Left cardiac atrium (tissue), 4 donors: Measurements from ENCODE around the gene PTPRA. TPM values are rescaled to one million over a fixed set of nuclear protein-coding genes. Genes with fewer than 3 reads are reported as not detected.

ENCODE experiments used
- ATAC-seq, 2 donors: fragments of 200-7000 bp; cut with Tn5 transposase; one replicate each; pipeline ENCODE4 v1.9.1; 2020; ENCODE audit warnings: mild to moderate bottlenecking in 2 of 2, moderate library complexity in 2 of 2
- DNase-seq: peaks from one replicate; pipeline ENCODE4 v3.0.0-alpha.2; 2020
- intact Hi-C, 2 donors: fragments of 100-400 bp; cut with DNase I; formaldehyde crosslinking; loops; one replicate each; pipeline versions ENCODE4 v1.14.1 to v1.15.1; 2022 to 2023
- total RNA-seq, 2 donors: library from RNA; stranded (reverse); fragmentation: NEBNext Ultra II Directional; extraction: Animal tissue kit (Norgen Biotek cat#: 25700); gene quantifications; one replicate each; pipeline ENCODE4 v1.2.1, GENCODE V29; 2021
- donor health status: DM: no; HTN: yes; CAD: no.
- donor health status: DM: no; HTN: yes; CAD: no; lungs with severe emphysema.
- donor health status: DM: yes; HTN: yes; CAD: no.
- donor health status: Dilated cardiomyopathy.

Gene PTPRA
- total RNA-seq, 2 donors from 2014 or later = 35.4 to 38.6 TPM

DNA sequence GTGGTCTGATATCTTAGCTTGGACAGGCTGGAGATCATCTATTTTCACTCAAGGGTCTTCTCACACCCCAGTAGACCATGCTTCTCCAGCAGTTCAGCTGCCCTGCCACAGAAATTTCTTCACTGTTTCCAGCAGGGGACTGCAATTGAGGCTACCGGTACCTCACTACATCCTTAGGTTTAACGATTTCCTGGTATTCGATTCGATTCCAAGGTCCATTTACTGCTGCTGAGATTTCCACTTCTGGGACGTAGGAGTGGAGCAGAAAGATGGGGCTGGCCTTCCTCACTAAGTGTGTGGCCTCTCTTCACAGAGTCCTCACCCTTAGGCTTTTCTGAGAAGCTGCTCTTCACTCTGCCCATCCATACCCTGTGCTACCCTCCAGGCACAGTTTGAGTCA, 26.6 kb upstream of the PTPRA start:
- DNase-seq (no peak), ATAC-seq (no peak)
- intact Hi-C loops = no loop called here

DNA sequence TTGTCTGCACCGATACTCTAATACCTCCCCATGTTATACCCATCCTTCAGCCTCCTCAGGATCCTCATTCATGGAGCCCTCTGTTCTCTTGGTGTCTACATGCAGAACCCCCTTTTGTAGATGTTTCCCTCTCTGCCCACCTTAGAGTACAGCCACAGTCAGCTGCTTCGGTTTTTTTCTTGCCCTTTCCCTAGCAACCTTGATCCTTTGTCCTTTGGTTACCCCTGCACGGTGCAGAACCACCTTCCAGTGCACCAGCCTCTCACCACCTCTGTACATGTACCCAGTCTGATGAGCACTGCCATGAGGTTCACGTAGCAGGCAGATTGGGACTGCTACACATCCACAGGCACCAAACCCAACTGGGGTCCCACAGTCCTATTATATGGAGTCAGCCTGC, 25.5 kb upstream of the PTPRA start:
- DNase-seq = no peak
- intact Hi-C loops = no loop called here
- no peak for ATAC-seq

DNA sequence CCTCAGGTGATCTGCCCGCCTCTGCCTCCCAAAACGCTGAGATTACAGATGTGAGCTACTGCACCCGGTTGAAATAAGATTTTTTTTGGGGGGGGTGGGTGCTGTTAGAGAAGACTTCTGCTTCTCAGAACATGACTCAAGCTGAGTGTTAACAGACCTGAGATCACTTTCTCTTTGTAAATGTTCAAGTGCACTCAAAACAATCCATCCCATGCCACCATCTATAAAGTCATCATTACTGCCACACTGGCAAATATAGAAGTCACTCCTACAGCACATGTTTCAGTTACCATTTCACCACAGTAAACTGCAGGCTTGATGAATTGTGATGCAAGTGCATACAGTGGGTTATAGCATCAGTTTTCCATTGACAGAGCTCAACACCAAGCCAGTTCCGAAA, 23.8 kb upstream of the PTPRA start:
- no peak for DNase-seq
- ATAC-seq = no peak
- intact Hi-C loops = no loop called here

DNA sequence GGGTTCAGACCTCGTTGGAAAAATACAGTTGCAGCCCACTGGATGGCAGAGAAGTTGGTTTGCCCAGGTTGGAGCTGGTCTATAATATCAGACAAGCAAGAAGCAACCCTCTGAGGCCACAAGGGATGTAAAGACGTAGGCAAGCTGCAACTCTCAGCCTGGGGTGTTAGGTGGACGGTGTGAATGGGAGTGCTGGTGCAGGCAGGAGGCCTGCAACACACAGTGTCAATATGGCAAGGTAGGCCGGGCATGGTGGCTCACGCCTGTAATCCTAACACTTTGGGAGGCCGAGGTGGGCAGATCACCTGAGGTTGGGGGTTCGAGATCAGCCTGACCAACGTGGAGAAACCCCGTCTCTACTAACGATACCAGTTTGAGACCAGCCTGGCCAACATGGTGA, 22.2 kb upstream of the PTPRA start:
- no peak for DNase-seq
- no peak for ATAC-seq
- intact Hi-C loops = loop anchor here in 1 of 2 donors (10.0 kb wide), 1 partner anchor 86 kb away; no protein-coding TSS in a partner anchor

DNA sequence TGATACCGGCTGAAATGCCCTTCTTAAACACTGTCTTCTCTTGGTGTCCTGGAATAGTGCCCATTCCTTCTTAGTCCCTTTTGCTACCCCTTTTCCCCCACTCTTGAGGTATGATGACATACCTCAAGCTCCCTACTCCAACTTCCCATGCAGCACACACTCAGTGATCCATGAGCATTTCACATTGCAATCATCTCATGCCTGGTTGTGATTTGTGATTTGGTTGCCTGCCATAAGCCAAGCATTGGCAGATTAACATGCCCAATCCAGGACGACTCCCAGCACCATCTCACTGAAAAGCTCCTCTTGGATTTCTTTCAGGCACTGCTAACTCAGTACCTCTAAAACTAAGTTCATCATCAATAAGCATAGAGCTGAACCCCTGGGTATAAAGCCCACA, 14.7 kb upstream of the PTPRA start:
- DNase-seq (no peak), ATAC-seq (no peak)
- intact Hi-C loops = loop anchor here in 1 of 2 donors (10.0 kb wide), 1 partner anchor 94 kb away; no protein-coding TSS in a partner anchor

DNA sequence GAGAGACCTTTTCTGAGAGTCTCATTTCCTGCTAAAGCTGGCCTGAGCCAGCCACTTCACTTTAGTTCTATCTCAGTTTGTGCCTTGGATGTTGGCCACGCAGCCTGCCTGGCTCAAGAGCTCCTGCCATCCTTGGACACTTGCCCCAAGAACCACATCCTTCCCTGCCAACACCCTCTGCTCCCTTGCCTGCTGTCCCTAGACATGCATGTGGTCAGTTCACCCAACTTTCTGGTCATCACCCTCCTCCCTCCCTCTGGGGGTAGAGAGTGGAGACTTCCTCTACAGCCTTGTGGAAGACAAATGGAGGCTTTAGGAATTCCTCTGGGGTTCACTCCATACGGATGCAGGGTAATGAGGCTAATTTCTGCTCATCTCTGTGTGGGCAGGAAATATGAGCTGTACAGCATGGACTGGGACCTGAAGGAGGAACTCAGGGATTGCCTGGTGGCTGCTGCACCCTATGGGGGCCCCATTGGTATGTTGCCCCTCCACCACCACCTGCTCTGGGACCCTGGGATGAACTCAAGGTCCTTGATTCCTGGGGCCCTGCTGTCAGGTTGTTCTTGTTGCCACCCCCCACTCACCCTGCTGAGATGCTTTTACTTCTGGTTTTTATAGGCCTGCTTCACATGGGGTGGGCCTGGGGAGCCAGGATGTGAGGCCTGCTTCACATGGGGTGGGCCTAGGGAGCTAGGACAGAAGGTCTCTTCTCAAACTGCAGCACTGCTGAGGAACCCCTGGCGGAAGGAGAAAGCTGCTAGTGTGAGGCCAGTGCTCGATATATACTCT, 13.8 kb upstream of the PTPRA start:
- no peak for DNase-seq
- intact Hi-C loops = loop anchor here in 1 of 2 donors (10.0 kb wide), 1 partner anchor 95 kb away; no protein-coding TSS in a partner anchor

DNA sequence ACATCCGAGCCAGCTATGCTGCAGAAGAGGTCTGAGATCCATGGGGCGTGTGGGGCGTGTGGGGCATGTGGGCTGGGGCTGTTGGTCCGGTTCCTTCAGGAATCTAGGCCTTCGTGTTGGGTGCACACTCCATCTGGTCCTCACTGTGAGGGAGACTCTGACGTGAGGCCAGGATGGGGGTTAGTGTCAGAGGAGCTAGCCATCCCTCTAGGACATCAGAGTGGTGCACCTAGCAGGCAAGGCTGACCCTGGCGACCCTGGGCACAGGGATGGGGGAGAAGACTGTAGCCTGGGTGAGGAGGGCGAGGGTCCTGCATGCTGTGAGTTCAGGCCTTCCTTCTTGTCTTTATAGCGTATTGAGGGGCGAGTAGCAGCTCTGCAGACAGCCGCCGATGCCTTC, 8.7 kb upstream of the PTPRA start:
- no peak for ATAC-seq
- intact Hi-C loops = no loop called here

More for the DNA sequence above, 13.8 kb upstream of the PTPRA start:
- ATAC-seq = peak; percentile 79 to 82

DNA sequence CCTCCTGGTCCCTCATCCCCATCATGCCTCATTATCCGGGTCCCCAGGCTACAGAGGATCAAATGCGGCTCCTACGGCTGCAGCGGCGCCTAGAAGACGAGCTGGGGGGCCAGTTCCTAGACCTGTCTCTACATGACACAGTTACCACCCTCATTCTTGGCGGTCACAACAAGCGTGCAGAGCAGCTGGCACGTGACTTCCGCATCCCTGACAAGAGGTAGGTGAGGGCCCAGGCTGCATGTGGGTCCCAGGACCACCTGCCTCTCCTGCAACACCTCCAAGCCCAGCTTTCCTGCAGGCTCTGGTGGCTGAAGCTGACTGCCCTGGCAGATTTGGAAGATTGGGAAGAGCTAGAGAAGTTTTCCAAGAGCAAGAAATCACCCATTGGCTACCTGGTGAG, 8.2 kb upstream of the PTPRA start:
- no peak for ATAC-seq
- intact Hi-C loops = no loop called here
- no peak for DNase-seq

More for the DNA sequence above, 8.7 kb upstream of the PTPRA start:
- no peak for DNase-seq

DNA sequence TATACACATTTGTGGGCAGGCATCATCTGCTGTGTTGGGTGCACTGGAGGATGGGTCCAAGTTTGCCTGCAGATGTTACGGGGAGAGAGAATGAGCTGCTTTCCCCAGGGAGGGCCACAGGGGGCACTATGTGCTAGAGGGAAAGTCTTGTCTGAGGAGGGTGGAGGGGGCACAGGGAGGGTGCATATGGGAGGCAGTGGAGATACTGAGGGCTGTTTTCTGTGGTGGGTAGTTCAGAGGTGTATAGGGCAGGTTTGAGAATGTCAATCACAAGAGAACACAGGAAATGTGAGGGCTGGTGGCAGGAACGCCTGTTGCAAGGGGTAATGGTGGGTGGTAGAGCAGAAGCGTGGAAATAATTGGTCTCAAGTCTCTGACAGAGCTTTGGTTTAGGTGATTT, 7.7 kb upstream of the PTPRA start:
- no peak for DNase-seq
- intact Hi-C loops = no loop called here
- no peak for ATAC-seq

DNA sequence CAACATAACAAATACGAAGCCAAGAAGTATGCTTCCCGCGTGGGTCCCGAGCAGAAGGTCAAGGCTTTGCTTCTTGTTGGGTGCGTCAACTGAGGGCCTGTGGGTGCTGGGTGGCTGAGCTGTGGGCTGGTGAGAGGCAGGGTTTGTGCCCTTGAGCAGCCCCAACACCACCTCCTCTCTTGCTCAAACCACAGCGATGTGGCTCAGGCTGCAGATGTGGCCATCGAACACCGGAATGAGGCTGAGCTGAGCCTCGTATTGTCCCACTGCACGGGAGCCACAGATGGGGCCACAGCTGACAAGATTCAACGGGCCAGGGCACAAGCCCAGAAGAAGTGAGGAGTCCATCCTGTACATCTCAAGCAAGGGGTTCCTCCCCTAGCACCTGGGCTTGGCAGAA, 7.0 kb upstream of the PTPRA start:
- DNase-seq (no peak), ATAC-seq (no peak)
- intact Hi-C loops = no loop called here

DNA sequence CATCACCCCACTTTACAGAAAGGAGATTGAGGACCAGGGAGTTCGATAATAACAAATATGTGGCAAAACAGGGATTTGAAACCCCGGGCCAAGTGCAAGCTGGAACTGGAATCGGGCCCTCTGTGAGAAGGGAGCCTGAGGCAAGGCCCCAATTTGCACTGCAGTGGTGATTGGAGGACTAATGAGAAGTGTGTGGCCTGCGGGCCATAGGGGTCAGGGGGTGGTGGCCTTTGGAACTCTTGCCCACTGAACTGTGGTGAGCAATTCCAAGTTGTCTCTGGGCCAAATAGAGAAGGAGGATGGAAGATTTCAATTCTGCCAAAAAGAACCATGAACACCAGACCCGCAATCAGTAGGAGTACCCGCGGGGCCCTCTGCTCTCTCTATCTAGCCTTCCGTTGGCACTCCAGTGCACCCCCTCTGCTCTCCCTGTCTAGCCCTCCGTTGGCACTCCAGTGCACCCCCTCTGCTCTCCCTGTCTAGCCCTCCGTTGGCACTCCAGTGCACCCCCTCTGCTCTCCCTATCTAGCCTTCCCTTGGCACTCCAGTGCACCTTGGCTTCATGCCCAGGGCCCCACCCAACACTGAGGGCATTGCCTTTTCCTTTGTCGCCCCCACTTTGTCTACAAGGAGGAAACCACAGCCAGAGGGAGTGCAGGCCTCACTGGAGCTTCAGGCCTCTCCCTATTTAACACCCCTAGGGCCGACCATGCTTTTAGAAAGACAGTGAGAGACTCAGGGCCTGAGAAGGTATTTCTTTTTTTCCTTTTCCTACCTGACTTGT, 6.0 kb upstream of the PTPRA start:
- DNase-seq (no peak), ATAC-seq (no peak)
- intact Hi-C loops = no loop called here

DNA sequence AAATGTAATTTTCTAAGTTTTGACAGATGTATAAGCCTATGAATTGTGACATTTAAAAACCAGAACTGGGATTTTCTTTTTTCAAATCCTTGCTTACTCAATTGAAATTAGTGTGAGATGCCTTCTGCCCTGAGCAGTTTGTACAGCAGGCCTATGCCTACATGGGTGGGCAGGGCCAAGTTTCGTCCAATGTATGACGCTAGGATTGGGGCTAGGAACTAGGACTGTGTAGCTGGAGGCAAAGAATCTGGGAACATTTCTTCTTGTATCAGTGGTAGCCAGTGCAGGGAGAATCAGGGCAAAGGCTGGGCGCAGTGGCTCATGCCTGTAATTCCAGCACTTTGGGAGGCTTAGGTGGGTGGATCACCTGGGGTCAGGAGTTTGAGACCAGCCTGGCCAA, 3.9 kb upstream of the PTPRA start:
- intact Hi-C loops = no loop called here
- DNase-seq (no peak), ATAC-seq (no peak)

DNA sequence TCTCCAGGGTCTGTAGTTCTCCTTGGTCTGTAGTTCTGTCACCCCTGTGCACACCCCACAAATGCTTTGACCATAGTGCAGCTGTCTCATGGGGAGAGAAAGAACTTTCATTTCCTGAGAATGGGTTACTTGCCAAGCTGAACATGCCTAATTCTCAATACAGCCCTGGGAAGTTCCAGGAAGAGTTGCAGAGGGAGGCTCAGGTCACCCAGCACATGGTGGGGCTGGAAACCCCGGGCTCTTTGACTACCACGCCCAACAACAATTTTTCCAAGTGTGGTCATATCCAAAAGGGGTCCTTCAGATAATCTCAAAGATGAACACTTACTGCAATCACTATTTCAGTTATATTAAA, 2.2 kb upstream of the PTPRA start:
- ATAC-seq = no peak
- intact Hi-C loops = no loop called here
- no peak for DNase-seq

DNA sequence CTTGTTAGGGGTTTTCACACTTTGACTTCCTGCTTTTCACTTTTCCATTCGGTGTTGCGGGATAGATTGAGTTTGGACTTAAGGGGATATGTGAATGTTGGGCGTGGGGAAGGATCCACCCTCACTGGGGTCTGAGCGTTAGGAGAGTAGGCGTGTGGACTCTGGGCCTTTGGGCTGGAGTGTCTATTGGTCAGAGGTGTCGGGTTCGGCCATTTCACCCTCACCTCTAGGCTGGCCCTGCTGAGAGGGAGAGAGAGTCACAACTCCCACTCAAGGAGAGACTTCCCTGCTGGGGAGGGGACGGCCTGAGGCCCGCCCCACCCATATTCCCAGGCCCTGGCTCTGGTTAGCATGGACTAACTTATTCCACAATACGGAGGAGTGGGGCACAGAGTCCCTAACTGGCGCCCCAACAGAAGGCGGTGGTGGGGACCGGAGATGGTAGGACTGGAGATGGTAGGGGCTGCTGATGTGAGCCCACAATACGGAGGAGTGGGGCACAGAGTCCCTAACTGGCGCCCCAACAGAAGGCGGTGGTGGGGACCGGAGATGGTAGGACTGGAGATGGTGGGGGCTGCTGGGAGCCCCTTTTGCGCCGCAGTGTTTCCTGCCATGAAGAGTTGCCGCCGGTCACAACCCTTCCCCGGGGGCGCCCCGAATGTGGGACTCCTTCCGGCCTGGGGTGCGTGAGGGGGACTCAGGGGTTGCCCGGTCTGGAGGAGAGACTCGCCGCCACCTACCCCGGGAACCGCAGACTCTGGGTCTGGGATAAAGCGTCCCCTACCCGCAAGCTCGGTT, 1.4 kb upstream of the PTPRA start:
- ATAC-seq = peak; percentile 10 to 11
- no peak for DNase-seq
- intact Hi-C loops = no loop called here

DNA sequence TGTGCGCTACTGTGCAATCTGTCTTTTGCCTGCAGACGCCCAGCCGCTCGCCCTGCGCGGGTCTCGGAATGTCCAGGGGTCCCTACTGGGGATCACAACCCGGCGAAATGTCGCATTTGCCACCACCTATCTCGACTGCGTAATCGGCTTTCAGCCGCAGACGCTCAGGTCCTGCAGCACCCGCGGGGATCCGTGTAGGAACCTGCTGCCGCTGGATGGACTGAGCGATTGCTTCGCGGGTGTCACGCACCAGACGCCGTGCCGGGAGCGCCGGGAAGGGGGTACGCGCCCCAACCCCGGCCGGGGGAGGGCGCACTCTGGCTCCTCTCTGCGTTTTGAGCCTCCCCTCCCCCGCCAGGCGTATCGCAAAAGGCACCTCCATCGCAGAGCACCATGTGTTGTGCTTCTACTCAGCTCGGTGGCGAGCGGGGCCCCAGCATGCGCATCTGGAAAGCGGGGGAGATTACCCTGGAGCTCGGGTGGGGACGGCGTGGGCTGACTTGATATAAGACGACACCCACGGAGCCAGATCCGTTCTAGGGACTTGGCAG, 747 bp upstream of the PTPRA start:
- intact Hi-C loops = no loop called here
- ATAC-seq (peak; percentile 43 to 57), DNase-seq (peak; percentile 68)

DNA sequence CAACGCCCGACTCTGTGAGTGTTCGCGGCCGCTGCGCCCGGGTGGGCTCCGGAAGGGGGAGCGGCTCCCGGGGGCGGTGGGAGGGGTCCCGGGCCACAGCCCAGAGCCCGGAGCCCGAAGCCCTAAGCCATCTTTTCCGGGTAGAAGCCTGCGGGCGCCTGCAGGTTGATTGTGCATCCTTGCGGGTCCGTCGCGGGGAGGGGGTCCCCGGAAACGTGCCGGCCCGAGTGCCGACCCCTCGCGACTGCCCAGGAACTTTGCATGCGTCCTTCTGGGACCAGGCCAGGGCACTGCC, 413 bp downstream of the PTPRA start:
- DNase-seq (peak; percentile 72), ATAC-seq (peak in 1 of 2 donors; percentile 63)
- intact Hi-C loops = no loop called here

DNA sequence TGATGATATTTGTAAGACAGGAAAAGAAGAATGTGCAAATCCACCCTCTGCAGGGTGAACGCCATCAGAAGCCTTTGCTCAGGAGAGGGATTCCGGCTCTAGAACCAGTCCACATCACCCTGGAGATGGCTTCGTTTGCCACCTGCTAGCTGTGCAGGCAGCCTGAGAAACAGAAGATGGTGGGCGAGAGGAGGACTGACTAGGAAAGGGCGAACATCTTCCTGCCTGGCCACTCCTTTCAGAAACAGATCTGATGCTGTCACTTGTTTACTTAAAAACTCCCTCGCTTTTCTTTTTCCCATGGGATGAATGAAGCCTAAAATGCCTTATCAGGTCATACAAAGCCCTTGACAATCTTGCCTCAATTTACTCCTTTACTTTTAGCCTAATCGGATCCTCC, 1.2 kb downstream of the PTPRA start:
- intact Hi-C loops = no loop called here
- DNase-seq (no peak), ATAC-seq (no peak)

DNA sequence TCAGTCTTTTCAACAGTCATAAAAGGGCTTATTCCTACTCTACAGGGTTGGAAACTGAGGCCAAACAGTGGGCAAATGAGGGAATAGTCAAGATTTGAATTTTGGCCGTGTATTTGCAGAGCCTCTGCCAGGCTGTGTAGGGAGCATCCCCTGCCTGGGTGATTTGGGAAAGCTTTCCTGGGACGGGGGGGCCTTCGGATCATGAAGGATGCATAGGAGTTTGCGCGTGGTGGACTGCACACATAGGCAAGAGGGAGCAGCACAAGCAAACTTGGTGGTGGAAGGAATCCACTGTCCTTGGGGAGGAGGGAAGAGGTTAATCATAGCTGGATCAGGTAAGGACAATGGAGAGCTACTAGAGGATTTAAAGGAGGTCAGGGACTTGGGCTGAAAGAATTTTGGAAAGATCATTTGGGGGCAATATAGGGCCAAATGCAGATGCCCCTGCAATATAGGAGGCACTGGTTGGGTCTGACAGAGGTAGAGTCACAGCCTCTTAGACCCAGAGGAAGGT, 2.5 kb downstream of the PTPRA start:
- intact Hi-C loops = no loop called here
- no peak for ATAC-seq
- no peak for DNase-seq

DNA sequence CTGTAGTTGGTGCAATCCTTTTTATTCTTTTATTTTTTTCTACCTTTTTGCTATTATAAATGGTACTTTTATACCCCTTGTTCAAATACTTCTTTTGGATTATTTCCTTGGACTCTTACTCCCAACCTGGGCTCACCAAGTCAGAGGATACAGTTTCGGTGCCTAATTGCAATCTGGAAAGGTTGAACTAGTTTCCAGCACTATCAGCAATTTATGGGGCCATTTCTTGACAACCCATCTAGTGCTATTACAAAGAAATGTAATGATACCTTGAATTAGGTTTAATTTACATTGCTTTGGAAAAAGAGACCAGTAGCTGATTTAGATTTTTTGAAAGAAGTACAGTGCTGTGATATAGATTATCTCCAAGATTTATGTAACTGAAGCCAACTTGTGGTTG, 5.2 kb downstream of the PTPRA start:
- intact Hi-C loops = no loop called here
- no peak for ATAC-seq
- no peak for DNase-seq

DNA sequence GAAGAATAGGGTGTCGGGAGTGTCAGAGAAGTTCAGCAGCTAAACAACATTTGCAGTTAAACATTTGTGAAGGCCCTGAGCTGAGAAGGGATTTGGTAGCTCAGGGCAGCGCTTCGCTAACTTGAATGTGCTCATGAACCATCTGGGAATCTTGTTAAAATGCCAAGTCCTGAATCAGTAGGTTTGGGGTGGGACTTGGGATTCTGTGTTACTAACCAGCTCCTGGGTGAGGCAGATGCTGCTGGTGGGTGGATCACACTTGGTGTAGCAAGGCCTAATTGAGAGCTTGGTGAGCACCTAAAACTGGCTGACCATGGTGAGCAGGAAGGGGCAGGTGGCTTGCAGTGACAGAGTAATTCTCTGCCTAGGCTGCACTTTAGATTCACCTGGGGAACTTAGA, 5.9 kb downstream of the PTPRA start:
- DNase-seq = no peak
- peak; percentile 47 to 86 for ATAC-seq
- intact Hi-C loops = no loop called here
